Mesenchymal stem cell (in vitro differentiated cells and primary cell): Measurements from ENCODE around the gene LRFN5.

Experiments
- DNase-seq: peaks from one replicate; pipeline ENCODE4 v3.0.0-alpha.2; 2013
- H2AFZ ChIP-seq: one replicate; pipeline ENCODE4 v1.6.1; 2013; ENCODE audit warnings: low read depth, mild to moderate bottlenecking, control low read depth, inconsistent platforms, low read length, moderate library complexity
- H2AK5ac ChIP-seq: 2 replicates; pipeline ENCODE4 v1.6.1; 2013; ENCODE audit warnings: low read length, moderate library complexity, mild to moderate bottlenecking, inconsistent platforms; ENCODE audit not compliant: severe bottlenecking
- H2BK120ac ChIP-seq: one replicate; pipeline ENCODE4 v1.6.1; 2013; ENCODE audit warnings: low read depth, mild to moderate bottlenecking, inconsistent platforms, low read length, moderate library complexity
- H2BK12ac ChIP-seq, 2 experiments: one replicate each; pipeline ENCODE4 v1.6.1; 2013; ENCODE audit warnings: inconsistent platforms in 2 of 2, low read length in 2 of 2, mild to moderate bottlenecking in 2 of 2, moderate library complexity in 2 of 2, control low read depth in 1 of 2
- H2BK15ac ChIP-seq: one replicate; pipeline ENCODE4 v1.6.1; 2013; ENCODE audit warnings: mild to moderate bottlenecking, low read depth, inconsistent platforms; ENCODE audit not compliant: poor library complexity, severe bottlenecking
- H2BK5ac ChIP-seq: 2 replicates; pipeline ENCODE4 v1.6.1; 2013; ENCODE audit warnings: low read depth, mild to moderate bottlenecking, low read length, control low read depth, inconsistent platforms; ENCODE audit not compliant: poor library complexity, severe bottlenecking
- H3K14ac ChIP-seq, 2 experiments: one replicate each; pipeline ENCODE4 v1.6.1; 2013; ENCODE audit warnings: inconsistent platforms in 2 of 2, low read length in 2 of 2, control low read depth in 1 of 2, mild to moderate bottlenecking in 1 of 2, moderate library complexity in 1 of 2
- H3K18ac ChIP-seq, 2 experiments: one replicate each; pipeline ENCODE4 v1.6.1; 2013; ENCODE audit warnings: inconsistent platforms in 2 of 2, low read length in 2 of 2, control low read depth in 1 of 2, low read depth in 1 of 2, mild to moderate bottlenecking in 1 of 2
- H3K23ac ChIP-seq, 2 experiments: one replicate each; pipeline ENCODE4 v1.6.1; 2013; ENCODE audit warnings: inconsistent platforms in 2 of 2, low read length in 2 of 2, mild to moderate bottlenecking in 2 of 2, moderate library complexity in 2 of 2, control low read depth in 1 of 2
- H3K27ac ChIP-seq: 2 replicates; pipeline ENCODE4 v1.5.1; 2013; ENCODE audit warnings: mild to moderate bottlenecking, moderate library complexity, low read length, control low read depth, inconsistent platforms; ENCODE audit not compliant: poor library complexity, severe bottlenecking
- H3K27me3 ChIP-seq, 2 experiments: 2 replicates each; pipeline versions ENCODE4 v1.6.1 to v1.7.0; 2013; ENCODE audit warnings: low read length in 2 of 2, mild to moderate bottlenecking in 2 of 2, moderate library complexity in 2 of 2, control low read depth in 1 of 2, inconsistent platforms in 1 of 2; ENCODE audit not compliant: control insufficient read depth in 1 of 2, insufficient read depth in 1 of 2
- H3K36me3 ChIP-seq, 2 experiments: 2 replicates each; pipeline versions ENCODE4 v1.6.1 to v1.7.0; 2013; ENCODE audit warnings: low read length in 2 of 2, control low read depth in 1 of 2, inconsistent platforms in 1 of 2, low read depth in 1 of 2, mild to moderate bottlenecking in 1 of 2; ENCODE audit not compliant: insufficient read depth in 2 of 2, control insufficient read depth in 1 of 2
- H3K4ac ChIP-seq, 2 experiments: one replicate each; pipeline ENCODE4 v1.6.1; 2013; ENCODE audit warnings: inconsistent platforms in 2 of 2, low read length in 2 of 2, mild to moderate bottlenecking in 2 of 2, moderate library complexity in 2 of 2, control low read depth in 1 of 2, low read depth in 1 of 2
- H3K4me1 ChIP-seq: 2 replicates; pipeline ENCODE4 v1.6.1; 2013; ENCODE audit warnings: low read depth, low read length, control low read depth; ENCODE audit not compliant: control insufficient read depth, insufficient read depth
- H3K4me2 ChIP-seq: 2 replicates; pipeline ENCODE4 v1.6.1; 2013; ENCODE audit warnings: low read length, mild to moderate bottlenecking, inconsistent platforms; ENCODE audit not compliant: poor library complexity, severe bottlenecking
- H3K4me3 ChIP-seq, 2 experiments: 2 replicates each; pipeline versions ENCODE4 v1.5.1 to v1.7.0; 2013; ENCODE audit warnings: low read length in 2 of 2, mild to moderate bottlenecking in 2 of 2, control low read depth in 1 of 2, low read depth in 1 of 2; ENCODE audit not compliant: insufficient read depth in 1 of 2
- H3K79me1 ChIP-seq: replicated peaks from 2 replicates; pipeline ENCODE4 v1.6.1; 2013; ENCODE audit warnings: mild to moderate bottlenecking, control low read depth, low read length, inconsistent platforms; ENCODE audit not compliant: poor library complexity, severe bottlenecking
- H3K9ac ChIP-seq: 2 replicates; pipeline ENCODE4 v1.7.0; 2013; ENCODE audit warnings: mild to moderate bottlenecking, low read length, moderate library complexity
- H3K9me3 ChIP-seq: 2 replicates; pipeline ENCODE4 v1.7.0; 2013; ENCODE audit warnings: mild to moderate bottlenecking, low read length; ENCODE audit not compliant: control insufficient read depth
- H4K8ac ChIP-seq: one replicate; pipeline ENCODE4 v1.6.1; 2013; ENCODE audit warnings: inconsistent platforms, mild to moderate bottlenecking, low read length, moderate library complexity
- H4K91ac ChIP-seq: one replicate; pipeline ENCODE4 v1.6.1; 2013; ENCODE audit warnings: mild to moderate bottlenecking, low read length, inconsistent platforms
- WGBS: methylation state at CpG from one replicate; pipeline ENCODE4 v1.1.7; 2013; ENCODE audit warnings: mixed read lengths; 5-methylcytosine and 5-hydroxymethylcytosine counted together

LRFN5 gene

DNA sequence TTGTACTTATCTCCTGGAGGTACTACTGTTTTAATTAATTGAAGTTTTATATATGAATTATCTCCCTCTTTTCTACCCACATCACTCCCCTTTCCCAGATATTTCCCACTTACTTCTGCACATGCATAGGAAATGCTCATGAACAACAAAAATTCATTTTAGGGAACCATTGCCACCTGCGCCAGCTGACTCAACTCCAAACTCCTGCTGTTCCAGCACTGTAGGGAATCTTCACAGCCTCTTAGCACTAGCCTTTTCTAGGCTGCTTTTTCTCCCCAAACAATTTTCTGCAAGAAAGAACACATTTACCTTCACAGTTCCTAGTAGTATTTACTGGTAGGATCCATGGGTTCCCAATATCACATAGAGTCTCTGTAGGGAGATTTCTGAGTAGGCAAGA lies 268.4 kb downstream of the LRFN5 start:
- H3K23ac ChIP-seq, result no peak overlapping the region
- WGBS, result 100% methylated on average over 1 of the region's 1 CpG
- H3K14ac ChIP-seq, result no peak overlapping the region
- no peak overlapping the region for H3K4me2 ChIP-seq
- no peak overlapping the region for H2BK120ac ChIP-seq
- H3K9ac ChIP-seq, result no peak overlapping the region
- no peak overlapping the region for H2AFZ ChIP-seq
- H3K4ac ChIP-seq, result no peak overlapping the region
- no peak overlapping the region for H3K27ac ChIP-seq
- H3K4me1 ChIP-seq, result peaks cover 1% of the 10 kb centered on the region
- no peak overlapping the region for H2BK15ac ChIP-seq
- no peaks in the 10 kb centered on the region for H3K79me1 ChIP-seq
- H3K18ac ChIP-seq, result no peak overlapping the region
- H2BK5ac ChIP-seq, result no peak overlapping the region
- no peak overlapping the region for H4K8ac ChIP-seq
- no peaks in the 10 kb centered on the region for H3K27me3 ChIP-seq
- H4K91ac ChIP-seq, result no peak overlapping the region
- no peaks in the 10 kb centered on the region for H3K36me3 ChIP-seq
- H3K4me3 ChIP-seq, result no peak overlapping the region
- DNase-seq, result no peak
- no peak overlapping the region for H2BK12ac ChIP-seq
- H3K9me3 ChIP-seq, result no peaks in the 10 kb centered on the region
- no peak overlapping the region for H2AK5ac ChIP-seq

DNA sequence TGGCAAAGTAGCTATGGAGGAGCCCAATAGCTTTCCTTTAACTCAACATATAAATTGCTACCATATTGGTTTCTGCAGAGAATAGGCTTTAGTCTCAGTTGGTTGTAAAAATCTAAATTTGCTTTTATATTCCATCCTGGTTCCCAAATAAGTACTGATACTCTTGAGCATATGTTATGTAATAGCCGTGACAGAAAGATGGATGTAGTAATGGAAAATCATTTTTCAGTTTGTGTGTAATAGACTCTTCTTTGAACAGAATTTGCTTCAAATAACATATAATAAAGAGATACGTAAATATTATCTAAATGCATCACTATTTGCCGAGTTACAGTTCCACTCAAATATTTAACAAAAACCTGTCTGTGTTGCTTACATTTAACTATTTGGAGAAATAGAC lies 271.6 kb downstream of the LRFN5 start:
- Histone ChIP-seq H4K8ac (no peak overlapping the region), H2BK12ac (no peak overlapping the region), H3K27ac (no peak overlapping the region), H3K9ac (no peak overlapping the region), H3K23ac (no peak overlapping the region), H3K4ac (no peak overlapping the region), H3K18ac (no peak overlapping the region), H2AK5ac (no peak overlapping the region), H3K27me3 (no peaks in the 10 kb centered on the region), H3K9me3 (no peaks in the 10 kb centered on the region), H3K4me2 (no peak overlapping the region), H3K4me1 (peaks cover 1% of the 10 kb centered on the region), H2BK5ac (no peak overlapping the region), H4K91ac (no peak overlapping the region), H3K36me3 (no peaks in the 10 kb centered on the region), H2BK15ac (no peak overlapping the region), H3K4me3 (no peak overlapping the region), H3K79me1 (no peaks in the 10 kb centered on the region), H2BK120ac (no peak overlapping the region), H3K14ac (no peak overlapping the region), H2AFZ (no peak overlapping the region)
- no peak for DNase-seq
- no CpG with 5 or more reads among the region's 3 CpGs for WGBS

- Histone ChIP-seq H3K36me3 (no peaks in the 10 kb centered on the region), H2AFZ (no peak overlapping the region), H4K91ac (no peak overlapping the region), H2AK5ac (no peak overlapping the region), H3K18ac (no peak overlapping the region), H4K8ac (no peak overlapping the region), H2BK12ac (no peak overlapping the region), H3K4me2 (no peak overlapping the region), H3K79me1 (no peaks in the 10 kb centered on the region), H3K23ac (no peak overlapping the region), H3K9me3 (no peaks in the 10 kb centered on the region), H3K4me3 (no peak overlapping the region), H3K27me3 (no peaks in the 10 kb centered on the region), H3K4ac (no peak overlapping the region), H3K14ac (no peak overlapping the region), H3K4me1 (no peaks in the 10 kb centered on the region), H2BK5ac (no peak overlapping the region), H3K9ac (no peak overlapping the region), H2BK120ac (no peak overlapping the region), H2BK15ac (no peak overlapping the region), H3K27ac (no peak overlapping the region)
- 95% methylated on average over 8 of the region's 8 CpGs for WGBS
- DNase-seq, result no peak
Observed at GRCh38 chr14:41891624-41892023, 284.9 kb downstream of the LRFN5 start.

DNA sequence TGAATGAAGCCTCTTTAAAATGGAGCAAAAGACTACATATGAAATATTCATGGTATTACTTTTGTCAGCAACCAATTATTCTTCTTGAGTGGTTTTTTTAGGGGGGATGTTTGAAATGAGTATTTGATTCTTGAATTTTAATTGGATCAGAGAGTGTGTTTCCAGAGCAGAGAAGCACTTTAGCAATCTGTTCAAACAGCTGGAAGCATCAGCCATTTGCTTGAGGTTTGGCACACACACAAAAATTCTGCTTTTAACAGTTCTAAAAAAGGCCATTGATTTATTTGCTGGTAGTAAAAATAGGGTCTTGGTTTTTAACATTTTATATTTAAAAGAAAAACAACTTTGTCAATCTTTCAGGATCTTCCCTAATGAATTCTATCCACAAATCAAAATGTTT lies 292.7 kb downstream of the LRFN5 start:
- Histone ChIP-seq H4K91ac (no peak overlapping the region), H2BK5ac (no peak overlapping the region), H3K23ac (no peak overlapping the region), H3K18ac (no peak overlapping the region), H3K27ac (no peak overlapping the region), H3K36me3 (no peaks in the 10 kb centered on the region), H2BK15ac (no peak overlapping the region), H4K8ac (no peak overlapping the region), H3K4me3 (no peak overlapping the region), H2BK12ac (no peak overlapping the region), H2AK5ac (no peak overlapping the region), H2AFZ (no peak overlapping the region), H3K4me1 (no peaks in the 10 kb centered on the region), H3K27me3 (no peaks in the 10 kb centered on the region), H3K14ac (no peak overlapping the region), H3K9me3 (no peaks in the 10 kb centered on the region), H3K4ac (no peak overlapping the region), H2BK120ac (no peak overlapping the region), H3K9ac (no peak overlapping the region), H3K4me2 (no peak overlapping the region), H3K79me1 (no peaks in the 10 kb centered on the region)
- DNase-seq, result peak; percentile 19
